Measurements from ENCODE around the gene GIT1.

DNA sequence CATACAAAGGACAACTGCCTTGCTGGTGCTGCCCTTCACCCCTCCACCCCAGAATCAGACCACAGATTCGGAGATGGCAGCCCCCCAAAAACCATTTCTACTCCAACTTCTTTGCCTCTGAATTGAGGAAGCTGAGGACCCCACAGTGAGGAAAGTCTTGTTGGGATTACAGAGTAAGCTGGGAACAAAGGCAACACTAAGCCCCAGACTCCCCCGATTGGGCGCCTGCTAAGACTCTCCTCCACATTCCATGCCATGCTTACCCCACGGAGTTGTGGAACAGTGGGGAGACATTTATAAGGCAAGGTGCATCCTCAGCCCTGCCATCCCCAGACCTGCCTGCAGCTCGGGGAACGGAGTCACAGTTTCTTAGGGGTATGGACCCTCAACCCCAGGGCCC is 1.9 kb downstream of the GIT1 start:
- no peak for TF ChIP-seq POLR2A (IDR thresholded peaks at IDR 0.05)
- TF ChIP-seq, protein P1, sequence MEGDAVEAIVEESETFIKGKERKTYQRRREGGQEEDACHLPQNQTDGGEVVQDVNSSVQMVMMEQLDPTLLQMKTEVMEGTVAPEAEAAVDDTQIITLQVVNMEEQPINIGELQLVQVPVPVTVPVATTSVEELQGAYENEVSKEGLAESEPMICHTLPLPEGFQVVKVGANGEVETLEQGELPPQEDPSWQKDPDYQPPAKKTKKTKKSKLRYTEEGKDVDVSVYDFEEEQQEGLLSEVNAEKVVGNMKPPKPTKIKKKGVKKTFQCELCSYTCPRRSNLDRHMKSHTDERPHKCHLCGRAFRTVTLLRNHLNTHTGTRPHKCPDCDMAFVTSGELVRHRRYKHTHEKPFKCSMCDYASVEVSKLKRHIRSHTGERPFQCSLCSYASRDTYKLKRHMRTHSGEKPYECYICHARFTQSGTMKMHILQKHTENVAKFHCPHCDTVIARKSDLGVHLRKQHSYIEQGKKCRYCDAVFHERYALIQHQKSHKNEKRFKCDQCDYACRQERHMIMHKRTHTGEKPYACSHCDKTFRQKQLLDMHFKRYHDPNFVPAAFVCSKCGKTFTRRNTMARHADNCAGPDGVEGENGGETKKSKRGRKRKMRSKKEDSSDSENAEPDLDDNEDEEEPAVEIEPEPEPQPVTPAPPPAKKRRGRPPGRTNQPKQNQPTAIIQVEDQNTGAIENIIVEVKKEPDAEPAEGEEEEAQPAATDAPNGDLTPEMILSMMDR (IDR thresholded peaks at IDR 0.05), result no peak

All from testis (tissue), 2 donors.